ENCODE results near the gene MYH6. TPM values are rescaled to one million over a fixed set of nuclear protein-coding genes. Genes with fewer than 3 reads are reported as not detected.
"Not testable (repeated sequence)": the region's sequence is repeated elsewhere in the genome, so short reads cannot be mapped to it uniquely, and the experiment has no call there.

The MYH6 gene
- total RNA-seq, 1 donor from 2014 or later, result not detected

- DNase-seq (ENCODE audit: extremely low spot score, unreplicated experiment), result no peak
- Mint-ChIP-seq H3K4me1 (ENCODE audit: unreplicated experiment) (no peaks in the 10 kb centered on the region), H3K4me3 (ENCODE audit: unreplicated experiment) (no peak overlapping the region), H3K27ac (ENCODE audit: unreplicated experiment) (no peak overlapping the region), H3K36me3 (ENCODE audit: unreplicated experiment) (no peaks in the 10 kb centered on the region), H3K9me3 (ENCODE audit: unreplicated experiment) (no peaks in the 10 kb centered on the region), H3K27me3 (ENCODE audit: unreplicated experiment) (peaks cover 15% of the 10 kb centered on the region)
- no peak for TF ChIP-seq CTCF (IDR thresholded peaks at IDR 0.05)
Observed at GRCh38 chr14:23423657-23424056, 15.6 kb upstream of the MYH6 start.

- Mint-ChIP-seq H3K27me3 (ENCODE audit: unreplicated experiment) (peaks cover 17% of the 10 kb centered on the region), H3K4me1 (ENCODE audit: unreplicated experiment) (no peaks in the 10 kb centered on the region)
- DNase-seq (ENCODE audit: extremely low spot score, unreplicated experiment), result no peak
Observed at GRCh38 chr14:23421594-23421993, 13.5 kb upstream of the MYH6 start.

GRCh38 chr14:23419646-23420045, 11.6 kb upstream of the MYH6 start:
- not testable (repeated sequence) for H3K9me3 Mint-ChIP-seq (ENCODE audit: unreplicated experiment); H3K36me3 Mint-ChIP-seq (ENCODE audit: unreplicated experiment); H3K4me3 Mint-ChIP-seq (ENCODE audit: unreplicated experiment); DNase-seq (ENCODE audit: extremely low spot score, unreplicated experiment); H3K4me1 Mint-ChIP-seq (ENCODE audit: unreplicated experiment); H3K27ac Mint-ChIP-seq (ENCODE audit: unreplicated experiment)
- H3K27me3 Mint-ChIP-seq (ENCODE audit: unreplicated experiment), result peaks cover 17% of the 10 kb centered on the region

More at GRCh38 chr14:23421594-23421993, 13.5 kb upstream of the MYH6 start:
- no peak overlapping the region for H3K27ac Mint-ChIP-seq (ENCODE audit: unreplicated experiment)
- no peak overlapping the region for H3K4me3 Mint-ChIP-seq (ENCODE audit: unreplicated experiment)
- TF ChIP-seq CTCF (IDR thresholded peaks at IDR 0.05), result no peak
- H3K9me3 Mint-ChIP-seq (ENCODE audit: unreplicated experiment), result no peaks in the 10 kb centered on the region
- H3K36me3 Mint-ChIP-seq (ENCODE audit: unreplicated experiment), result no peaks in the 10 kb centered on the region

GRCh38 chr14:23418021-23418420, 9.9 kb upstream of the MYH6 start:
- no peak overlapping the region for H3K4me3 Mint-ChIP-seq (ENCODE audit: unreplicated experiment)
- H3K36me3 Mint-ChIP-seq (ENCODE audit: unreplicated experiment), result no peaks in the 10 kb centered on the region
- no peaks in the 10 kb centered on the region for H3K4me1 Mint-ChIP-seq (ENCODE audit: unreplicated experiment)
- TF ChIP-seq CTCF (IDR thresholded peaks at IDR 0.05), result no peak
- DNase-seq (ENCODE audit: extremely low spot score, unreplicated experiment), result no peak
- no peaks in the 10 kb centered on the region for H3K9me3 Mint-ChIP-seq (ENCODE audit: unreplicated experiment)
- no peak overlapping the region for H3K27ac Mint-ChIP-seq (ENCODE audit: unreplicated experiment)
- peaks cover 14% of the 10 kb centered on the region for H3K27me3 Mint-ChIP-seq (ENCODE audit: unreplicated experiment)

GRCh38 chr14:23417269-23417668, 9.2 kb upstream of the MYH6 start:
- not testable (repeated sequence) for DNase-seq (ENCODE audit: extremely low spot score, unreplicated experiment); H3K36me3 Mint-ChIP-seq (ENCODE audit: unreplicated experiment); H3K4me1 Mint-ChIP-seq (ENCODE audit: unreplicated experiment); H3K4me3 Mint-ChIP-seq (ENCODE audit: unreplicated experiment); H3K9me3 Mint-ChIP-seq (ENCODE audit: unreplicated experiment); H3K27ac Mint-ChIP-seq (ENCODE audit: unreplicated experiment)
- peaks cover 18% of the 10 kb centered on the region for H3K27me3 Mint-ChIP-seq (ENCODE audit: unreplicated experiment)

- Mint-ChIP-seq H3K27me3 (ENCODE audit: unreplicated experiment) (peaks cover 19% of the 10 kb centered on the region), H3K9me3 (ENCODE audit: unreplicated experiment) (no peaks in the 10 kb centered on the region), H3K27ac (ENCODE audit: unreplicated experiment) (no peak overlapping the region), H3K4me3 (ENCODE audit: unreplicated experiment) (no peak overlapping the region), H3K4me1 (ENCODE audit: unreplicated experiment) (no peaks in the 10 kb centered on the region), H3K36me3 (ENCODE audit: unreplicated experiment) (no peaks in the 10 kb centered on the region)
- DNase-seq (ENCODE audit: extremely low spot score, unreplicated experiment), result no peak
- TF ChIP-seq CTCF (IDR thresholded peaks at IDR 0.05), result no peak
Observed at GRCh38 chr14:23416801-23417200, 8.7 kb upstream of the MYH6 start.
